Gastrocnemius medialis (tissue), 4 donors: Measurements from ENCODE around the gene SNCB. TPM values are rescaled to one million over a fixed set of nuclear protein-coding genes. Genes with fewer than 3 reads are reported as not detected.

Experiments used
- ATAC-seq, 2 donors: fragments of 150-250 bp; one replicate each; pipeline ENCODE4 v1.9.1; 2016
- DNase-seq, 2 donors: peaks; one replicate each; pipeline ENCODE4 v3.0.0-alpha.2; 2019
- H3K27ac ChIP-seq, 4 donors: fragments of 200-600 bp; sonication (generic); 1 replicate in 1 of 4; 2 replicates in 3 of 4; pipeline ENCODE4 v1.5.1; 2016 to 2018; ENCODE audit warnings: mild to moderate bottlenecking in 2 of 4, moderate library complexity in 1 of 4
- H3K27me3 ChIP-seq, 3 donors: fragments of 200-600 bp; sonication (generic) in 2 of 3; 1 replicate in 1 of 3; 2 replicates in 2 of 3; pipeline versions ENCODE4 v1.5.1 to v1.6.0; 2016 to 2019; ENCODE audit warnings: mild to moderate bottlenecking in 1 of 3, moderate library complexity in 1 of 3
- H3K36me3 ChIP-seq, 2 donors: fragments of 200-600 bp; sonication (generic) in 1 of 2; one replicate each; pipeline ENCODE4 v1.5.1; 2017 to 2018
- H3K4me1 ChIP-seq, 2 donors: fragments of 200-600 bp; sonication (generic) in 1 of 2; one replicate each; pipeline ENCODE4 v1.5.1; 2016 to 2017; ENCODE audit warnings: mild to moderate bottlenecking in 2 of 2
- H3K4me3 ChIP-seq, 4 donors: fragments of 200-600 bp; sonication (generic) in 3 of 4; 1 replicate in 1 of 4; 2 replicates in 3 of 4; pipeline ENCODE4 v1.5.1; 2016 to 2019; ENCODE audit warnings: mild to moderate bottlenecking in 2 of 4
- H3K9me3 ChIP-seq, 3 donors: fragments of 200-600 bp; sonication (generic) in 2 of 3; 1 replicate in 1 of 3; 2 replicates in 2 of 3; pipeline ENCODE4 v1.5.1; 2016 to 2019
- CTCF ChIP-seq, 5 experiments: fragments of 450-650 bp in 3 of 5; fragments of 200-600 bp in 2 of 5; sonication (generic) in 2 of 5; IDR thresholded peaks in 4 of 5; conservative IDR thresholded peaks in 1 of 5; 1 replicate in 4 of 5; 2 replicates in 1 of 5; pipeline ENCODE4 v1.5.1; 2016 to 2019; ENCODE audit warnings: antibody characterized with exemption in 5 of 5, mild to moderate bottlenecking in 3 of 5, moderate library complexity in 3 of 5
- POLR2A ChIP-seq, 2 donors: fragments of 450-650 bp; IDR thresholded peaks; one replicate each; pipeline ENCODE4 v1.6.1; 2017; ENCODE audit warnings: antibody characterized with exemption in 2 of 2, mild to moderate bottlenecking in 2 of 2, moderate library complexity in 2 of 2
- in situ Hi-C, 4 donors: fragments of 200-750 bp; cut with MboI; loops; one replicate each; pipeline versions ENCODE4 v1.15.0 to v1.8.0; 2017; ENCODE audit warnings: low sequenced_read_pairs in 4 of 4
- intact Hi-C: fragments of 100-400 bp; cut with DNase I; formaldehyde crosslinking; loops from one replicate; pipeline ENCODE4 v1.15.1; 2023; ENCODE audit warnings: low total_unique reads
- total RNA-seq, 4 donors: library from RNA; depleted of rRNA; stranded (reverse); fragments of >200 nt; gene quantifications; one replicate each; pipeline versions ENCODE4 v1.1.0 to v1.2.3, GENCODE V29; 2016

The SNCB gene
- total RNA-seq, 4 donors from 2014 or later: 0.20 TPM; not detected in 3

GRCh38 chr5:176638437-176638836 is 8.1 kb upstream of the SNCB start:
- Histone ChIP-seq H3K9me3 (no peaks in the 10 kb centered on the region), H3K4me1 (peaks cover 0 to 7% of the 10 kb centered on the region in 2 donors), H3K27me3 (no peaks in the 10 kb centered on the region), H3K27ac (no peak overlapping the region), H3K36me3 (no peaks in the 10 kb centered on the region), H3K4me3 (no peak overlapping the region)
- TF ChIP-seq POLR2A (IDR thresholded peaks at IDR 0.05): no peak
- TF ChIP-seq CTCF (IDR thresholded peaks at IDR 0.05 in 4 of 5, conservative IDR thresholded peaks at IDR 0.05 in 1 of 5): no peak
- ATAC-seq (no peak), DNase-seq (no peak)
- intact Hi-C loops: no loop called here
- in situ Hi-C loops: no loop called here

GRCh38 chr5:176637556-176637955 is 7.2 kb upstream of the SNCB start:
- Histone ChIP-seq H3K4me1 (peaks cover under 1 to 14% of the 10 kb centered on the region in 2 donors), H3K27me3 (no peaks in the 10 kb centered on the region), H3K27ac (no peak overlapping the region), H3K9me3 (no peaks in the 10 kb centered on the region), H3K4me3 (no peak overlapping the region), H3K36me3 (no peaks in the 10 kb centered on the region)
- in situ Hi-C loops: no loop called here
- intact Hi-C loops: no loop called here
- ATAC-seq (no peak), DNase-seq (no peak)
- no peak for TF ChIP-seq POLR2A (IDR thresholded peaks at IDR 0.05)
- TF ChIP-seq CTCF (IDR thresholded peaks at IDR 0.05 in 4 of 5, conservative IDR thresholded peaks at IDR 0.05 in 1 of 5): no peak

DNA sequence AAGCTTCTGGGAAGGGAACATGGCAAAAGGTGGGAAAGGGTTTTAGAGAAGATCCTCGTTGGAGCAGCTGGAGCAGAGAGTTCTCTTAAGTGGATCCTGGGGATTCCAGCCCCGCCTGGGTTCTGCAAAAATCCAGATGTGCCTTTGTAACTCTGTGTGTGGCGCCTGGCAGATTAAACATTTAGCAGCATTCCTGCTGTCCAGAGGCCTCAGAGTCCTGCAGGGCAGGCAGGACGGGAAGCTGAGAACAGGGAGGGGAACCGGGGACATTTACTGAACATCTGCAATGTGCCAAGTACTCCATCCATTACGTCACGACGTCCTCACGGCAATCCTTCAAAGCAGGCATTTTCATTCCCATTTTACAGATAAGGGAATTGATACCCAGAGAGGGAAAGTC is 6.1 kb upstream of the SNCB start:
- intact Hi-C loops: no loop called here
- Histone ChIP-seq H3K4me3 (no peak overlapping the region), H3K4me1 (peaks cover 3 to 18% of the 10 kb centered on the region in 2 donors), H3K9me3 (no peaks in the 10 kb centered on the region), H3K36me3 (no peaks in the 10 kb centered on the region), H3K27ac (no peak overlapping the region), H3K27me3 (no peaks in the 10 kb centered on the region)
- in situ Hi-C loops: no loop called here
- TF ChIP-seq CTCF (IDR thresholded peaks at IDR 0.05 in 4 of 5, conservative IDR thresholded peaks at IDR 0.05 in 1 of 5): no peak
- TF ChIP-seq POLR2A (IDR thresholded peaks at IDR 0.05): no peak
- ATAC-seq (no peak), DNase-seq (no peak)

DNA sequence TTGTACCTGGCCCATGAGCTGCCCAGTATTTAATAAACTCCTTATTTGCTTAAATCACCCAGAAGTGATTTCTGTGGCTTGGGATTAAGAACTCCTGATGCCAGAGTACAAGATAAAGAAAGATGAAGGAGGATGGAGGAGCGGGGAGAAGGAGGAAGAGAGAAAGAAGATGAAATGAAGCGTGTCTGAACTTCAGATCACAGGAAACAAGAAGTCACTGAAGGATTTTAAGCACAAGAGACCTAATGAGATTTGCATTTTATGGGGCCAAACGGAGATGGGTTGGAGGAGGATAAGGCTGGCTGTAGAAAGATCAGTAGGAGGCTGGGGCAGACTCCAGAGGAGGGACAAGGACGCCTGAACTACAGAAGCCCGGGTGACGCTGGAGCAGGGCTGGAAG is 3.3 kb upstream of the SNCB start:
- ATAC-seq: no peak
- no peak for DNase-seq
- peaks cover 11% of the 10 kb centered on the region in 2 donors for H3K4me1 ChIP-seq
- no peaks in the 10 kb centered on the region for H3K9me3 ChIP-seq
- TF ChIP-seq POLR2A (IDR thresholded peaks at IDR 0.05): no peak
- no peak for TF ChIP-seq CTCF (IDR thresholded peaks at IDR 0.05 in 4 of 5, conservative IDR thresholded peaks at IDR 0.05 in 1 of 5)
- H3K36me3 ChIP-seq: no peaks in the 10 kb centered on the region
- in situ Hi-C loops (no loop called here), intact Hi-C loops (no loop called here)
- peaks cover 11 to 16% (median 13%) of the 10 kb centered on the region in 3 donors for H3K27me3 ChIP-seq
- no peak overlapping the region for H3K27ac ChIP-seq
- no peak overlapping the region for H3K4me3 ChIP-seq

- DNase-seq (peak; percentile 61 to 66), ATAC-seq (peak; percentile 56 to 72)
- Histone ChIP-seq H3K27me3 (peaks cover 15 to 21% (median 17%) of the 10 kb centered on the region in 3 donors), H3K27ac (peak overlapping the region in 1 of 4 donors; percentile 58), H3K9me3 (no peaks in the 10 kb centered on the region), H3K4me1 (peaks cover 11% of the 10 kb centered on the region in 2 donors), H3K4me3 (no peak overlapping the region), H3K36me3 (no peaks in the 10 kb centered on the region)
- in situ Hi-C loops: no loop called here
- no peak for TF ChIP-seq POLR2A (IDR thresholded peaks at IDR 0.05)
- no peak for TF ChIP-seq CTCF (IDR thresholded peaks at IDR 0.05 in 4 of 5, conservative IDR thresholded peaks at IDR 0.05 in 1 of 5)
- intact Hi-C loops: no loop called here
Measured at GRCh38 chr5:176632745-176633144, 2.4 kb upstream of the SNCB start.
